ENCODE measurements around the gene RFX7. TPM values are rescaled to one million over a fixed set of nuclear protein-coding genes. Genes with fewer than 3 reads are reported as not detected.

Gene RFX7
- total and polyA plus RNA-seq, 2 of the 8 experiments (the other 6 are each of a cell fraction or from before 2014, with no cell fraction given) = 10.4 to 40.9 TPM

DNA sequence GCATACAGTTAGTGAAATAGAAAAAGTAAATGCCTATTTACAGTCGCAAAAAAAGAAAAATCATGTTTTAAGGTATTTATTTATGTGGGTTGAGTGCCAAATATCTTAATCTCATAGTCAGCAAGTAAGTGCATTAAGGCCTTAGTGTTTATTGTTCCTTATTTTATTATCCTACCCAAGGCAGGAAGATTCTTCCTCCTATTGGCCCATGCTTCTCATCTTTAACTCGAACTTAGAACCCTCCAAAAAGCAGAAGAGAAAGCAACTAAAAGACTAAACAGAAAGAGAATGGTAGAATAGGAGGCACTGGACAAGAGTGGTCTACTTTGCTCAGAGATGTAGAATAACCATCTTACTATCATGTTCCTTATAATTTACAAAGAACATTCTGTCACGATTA is 7.5 kb downstream of the RFX7 start:
- WGBS, 2 experiments (ENCODE audit: extremely low coverage in 1 of 2, insufficient coverage in 1 of 2, insufficient read length in 1 of 2, insufficient replicate concordance in 2 of 2, low coverage in 1 of 2, low lambda C conversion rate in 2 of 2, missing lambda C conversion rate in 1 of 2) = 61% methylated on average over 3 of the region's 3 CpGs; no CpG with 5 or more reads in 1 of the 2 experiments

More for the DNA sequence above, 7.5 kb downstream of the RFX7 start:
- Histone ChIP-seq H3K4me1 (replicated peaks in 1 of 4; ENCODE audit: control insufficient read depth in 3 of 4, insufficient read depth in 4 of 4, low read length in 3 of 4) (0 out of 7 replicates have a peak, but pooled peaks cover 0 to 2% (median 0%) of the 10 kb centered on the region in 4 experiments), H3K23ac (ENCODE audit: insufficient read length) (no peak overlapping the region), H3K4me3 (ENCODE audit: extremely low read depth in 1 of 4, insufficient read depth in 2 of 4, low read depth in 3 of 4, low read length in 4 of 4) (no peak overlapping the region), H4K91ac (replicated peaks; ENCODE audit: insufficient read length, low read length) (no peak overlapping the region), H3K27ac (ENCODE audit: low read depth, low read length) (no peak overlapping the region), H3K4me2 (ENCODE audit: insufficient read depth in 1 of 2, low read depth in 2 of 2, low read length in 2 of 2) (no peak overlapping the region), H3K18ac (ENCODE audit: extremely low read depth, low read length) (no peak overlapping the region), H3K27me3 (replicated peaks in 1 of 4; ENCODE audit: control insufficient read depth in 3 of 4, extremely low read depth in 1 of 4, insufficient read depth in 3 of 4, low read length in 3 of 4) (no peaks in the 10 kb centered on the region), H4K8ac (ENCODE audit: extremely low read depth, insufficient read depth, low read length) (no peak overlapping the region), H3K79me1 (ENCODE audit: low read depth, low read length) (no peaks in the 10 kb centered on the region), H2AK5ac (ENCODE audit: low read depth, low read length) (no peak overlapping the region), H4K5ac (ENCODE audit: insufficient read length, low read depth, low read length) (no peak overlapping the region), H3K9me3 (ENCODE audit: insufficient read depth in 2 of 2, low read depth in 1 of 2, low read length in 1 of 2) (peaks cover 23 to 32% of the 10 kb centered on the region in 2 experiments), H2BK20ac (ENCODE audit: low read length) (no peak overlapping the region), H3K56ac (replicated peaks; ENCODE audit: insufficient read length, low read depth, low read length) (no peak overlapping the region), H3K36me3 (ENCODE audit: control insufficient read depth in 2 of 4, insufficient read depth in 4 of 4, low read length in 3 of 4) (peaks cover 0 to 39% (median 15%) of the 10 kb centered on the region in 4 experiments; a peak in 5 of 8 replicates), H3K14ac (ENCODE audit: insufficient read length) (no peak overlapping the region), H3K9ac (replicated peaks in 1 of 4; ENCODE audit: extremely low read depth in 1 of 4, low read depth in 3 of 4, low read length in 3 of 4) (no peak overlapping the region), H4K20me1 (replicated peaks in 1 of 2; ENCODE audit: control insufficient read depth in 1 of 2, insufficient read depth in 2 of 2, low read length in 2 of 2) (peaks cover 0 to 4% of the 10 kb centered on the region in 2 experiments), H2BK5ac (ENCODE audit: low read depth, low read length) (no peak overlapping the region), H2BK15ac (ENCODE audit: low read length) (no peak overlapping the region), H3K79me2 (ENCODE audit: control insufficient read depth in 1 of 2, insufficient read depth in 2 of 2, low read length in 2 of 2) (peaks cover 12 to 100% of the 10 kb centered on the region in 2 experiments; a peak in 3 of 4 replicates), H2BK12ac (ENCODE audit: low read depth, low read length) (no peak overlapping the region), H2BK120ac (replicated peaks; ENCODE audit: low read depth, low read length) (no peak overlapping the region), H3K4ac (replicated peaks; ENCODE audit: insufficient read length, low read depth, low read length) (no peak overlapping the region), H2AFZ (ENCODE audit: low read length) (no peak overlapping the region), H3K23me2 (ENCODE audit: low read depth, low read length) (no peaks in the 10 kb centered on the region)
- ChIA-PET CTCF (ENCODE audit: partially characterized antibody) (no interaction called here), POLR2A (ENCODE audit: partially characterized antibody) (interaction anchor here (2.2 kb wide), 1 partner anchor 10 kb away, joined by 5 read pairs; no protein-coding TSS in a partner anchor)
- TF ChIP-seq CTBP2 (IDR thresholded peaks at IDR 0.05; ENCODE audit: borderline replicate concordance, insufficient read depth, insufficient read length, low read length) = no peak
- no peak for TF ChIP-seq CREB1 (IDR thresholded peaks at IDR 0.05)
- FAIRE-seq (no peak), DNase-seq (ENCODE audit: low read depth in 1 of 2, low spot score in 2 of 2) (no peak)

All from H1 (cell line).